Measurements from ENCODE around the gene SLC7A6.

DNA sequence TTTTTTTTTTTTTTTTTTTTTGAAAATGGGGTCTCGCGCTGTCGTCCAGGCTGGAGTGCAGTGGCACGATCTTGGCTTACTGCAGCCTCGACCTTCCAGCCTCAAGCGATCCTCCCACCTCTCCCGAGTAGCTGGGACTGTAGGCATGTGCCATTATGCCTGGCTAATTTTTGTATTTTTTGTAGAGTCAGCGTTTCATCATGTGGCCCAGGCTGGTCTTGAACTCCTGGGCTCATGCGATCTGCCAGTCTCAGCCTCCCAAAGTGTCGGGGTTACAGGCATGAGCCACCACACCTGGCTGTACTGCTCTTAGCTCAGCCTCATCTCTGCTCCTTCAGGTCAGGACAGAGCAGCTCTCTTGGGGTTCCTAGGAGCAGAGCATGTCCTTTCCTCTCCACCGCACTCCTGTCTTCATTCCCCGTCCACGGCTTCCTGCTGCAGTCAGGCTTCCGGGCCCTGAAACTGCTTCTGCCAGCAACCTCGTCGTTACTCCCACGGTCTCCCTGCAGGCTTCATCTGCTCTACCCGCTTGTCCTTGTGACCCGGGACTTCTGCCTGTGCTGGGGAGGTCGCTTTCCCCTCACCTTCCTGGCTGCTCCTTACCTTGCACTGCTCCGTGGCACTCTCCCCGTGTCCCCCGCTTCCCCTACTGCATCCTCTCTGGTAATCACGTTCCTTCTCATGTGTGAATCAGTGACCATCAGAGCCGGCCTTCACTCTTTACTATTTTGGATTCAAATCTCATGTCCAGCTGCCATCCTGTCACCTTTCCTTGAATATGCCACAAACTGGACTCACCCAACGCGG lies 84.5 kb downstream of the SLC7A6 start:
- TF ChIP-seq CTCF (conservative IDR thresholded peaks at IDR 0.05; ENCODE audit: low read length) = no peak
- TF ChIP-seq EZH2phosphoT487 (IDR thresholded peaks at IDR 0.05; ENCODE audit: borderline replicate concordance, low read depth, low read length) = no peak

Measured in OCI-LY7 (cell line).